ENCODE results near the gene PRMT5. TPM values are rescaled to one million over a fixed set of nuclear protein-coding genes. Genes with fewer than 3 reads are reported as not detected.
A peak's percentile ranks its signal among the peaks of the same experiment; 100 is the strongest.

PRMT5 gene
- total RNA-seq, 4 donors from 2014 or later = 60.7 to 73.8 (median 63.2) TPM

DNA sequence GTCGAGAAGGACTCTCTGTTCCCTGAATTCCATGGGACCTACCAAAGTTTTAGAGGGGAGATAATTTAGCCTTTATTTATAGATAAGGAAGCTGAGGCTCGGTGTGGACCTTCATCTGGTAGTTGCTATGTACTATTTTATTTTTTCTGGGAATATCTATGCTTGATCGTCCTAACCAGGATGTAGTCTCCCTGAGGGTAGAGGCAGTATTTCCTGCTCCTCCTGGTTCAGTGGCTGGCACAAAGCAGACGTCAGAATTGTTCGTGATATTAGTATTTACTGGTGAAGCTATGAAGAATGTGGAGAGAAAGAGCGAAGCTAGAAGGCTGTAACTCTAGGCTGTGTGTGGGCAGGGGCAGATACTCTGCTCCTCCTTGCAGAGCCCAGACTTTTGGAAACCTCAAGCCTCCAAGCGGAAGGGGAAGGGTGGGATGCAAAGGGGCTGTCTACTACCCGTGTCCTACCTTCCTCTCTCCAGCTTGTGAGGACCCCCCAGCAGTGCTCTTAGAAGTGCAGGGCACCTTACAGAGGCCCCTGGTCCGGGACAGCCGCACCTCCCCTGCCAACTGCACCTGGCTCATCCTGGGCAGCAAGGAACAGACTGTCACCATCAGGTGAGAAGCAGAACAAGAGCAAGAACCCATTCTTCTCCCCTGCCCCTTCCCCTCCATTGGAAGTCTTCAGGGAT lies 56.2 kb downstream of the PRMT5 start:
- peak overlapping the region; percentile 83 to 99 (median 91) for H3K4me3 ChIP-seq (replicated peaks in 1 of 3)
- no peaks in the 10 kb centered on the region for H3K27me3 ChIP-seq
- TF ChIP-seq, protein P1, sequence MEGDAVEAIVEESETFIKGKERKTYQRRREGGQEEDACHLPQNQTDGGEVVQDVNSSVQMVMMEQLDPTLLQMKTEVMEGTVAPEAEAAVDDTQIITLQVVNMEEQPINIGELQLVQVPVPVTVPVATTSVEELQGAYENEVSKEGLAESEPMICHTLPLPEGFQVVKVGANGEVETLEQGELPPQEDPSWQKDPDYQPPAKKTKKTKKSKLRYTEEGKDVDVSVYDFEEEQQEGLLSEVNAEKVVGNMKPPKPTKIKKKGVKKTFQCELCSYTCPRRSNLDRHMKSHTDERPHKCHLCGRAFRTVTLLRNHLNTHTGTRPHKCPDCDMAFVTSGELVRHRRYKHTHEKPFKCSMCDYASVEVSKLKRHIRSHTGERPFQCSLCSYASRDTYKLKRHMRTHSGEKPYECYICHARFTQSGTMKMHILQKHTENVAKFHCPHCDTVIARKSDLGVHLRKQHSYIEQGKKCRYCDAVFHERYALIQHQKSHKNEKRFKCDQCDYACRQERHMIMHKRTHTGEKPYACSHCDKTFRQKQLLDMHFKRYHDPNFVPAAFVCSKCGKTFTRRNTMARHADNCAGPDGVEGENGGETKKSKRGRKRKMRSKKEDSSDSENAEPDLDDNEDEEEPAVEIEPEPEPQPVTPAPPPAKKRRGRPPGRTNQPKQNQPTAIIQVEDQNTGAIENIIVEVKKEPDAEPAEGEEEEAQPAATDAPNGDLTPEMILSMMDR (IDR thresholded peaks at IDR 0.05) = no peak
- TF ChIP-seq POLR2A (IDR thresholded peaks at IDR 0.05) = no peak
- intact Hi-C loops (cut with DNase I) = no loop called here
- peaks cover 14 to 28% of the 10 kb centered on the region in 2 donors for H3K4me1 ChIP-seq
- peaks cover 43 to 47% of the 10 kb centered on the region in 2 donors for H3K36me3 ChIP-seq
- H3K27ac ChIP-seq = peak overlapping the region; percentile 96 to 100 (median 97)
- H3K9me3 ChIP-seq = no peaks in the 10 kb centered on the region
- 55% methylated on average over 10 of the region's 10 CpGs for WGBS, 2 donors
- no peak for DNase-seq

DNA sequence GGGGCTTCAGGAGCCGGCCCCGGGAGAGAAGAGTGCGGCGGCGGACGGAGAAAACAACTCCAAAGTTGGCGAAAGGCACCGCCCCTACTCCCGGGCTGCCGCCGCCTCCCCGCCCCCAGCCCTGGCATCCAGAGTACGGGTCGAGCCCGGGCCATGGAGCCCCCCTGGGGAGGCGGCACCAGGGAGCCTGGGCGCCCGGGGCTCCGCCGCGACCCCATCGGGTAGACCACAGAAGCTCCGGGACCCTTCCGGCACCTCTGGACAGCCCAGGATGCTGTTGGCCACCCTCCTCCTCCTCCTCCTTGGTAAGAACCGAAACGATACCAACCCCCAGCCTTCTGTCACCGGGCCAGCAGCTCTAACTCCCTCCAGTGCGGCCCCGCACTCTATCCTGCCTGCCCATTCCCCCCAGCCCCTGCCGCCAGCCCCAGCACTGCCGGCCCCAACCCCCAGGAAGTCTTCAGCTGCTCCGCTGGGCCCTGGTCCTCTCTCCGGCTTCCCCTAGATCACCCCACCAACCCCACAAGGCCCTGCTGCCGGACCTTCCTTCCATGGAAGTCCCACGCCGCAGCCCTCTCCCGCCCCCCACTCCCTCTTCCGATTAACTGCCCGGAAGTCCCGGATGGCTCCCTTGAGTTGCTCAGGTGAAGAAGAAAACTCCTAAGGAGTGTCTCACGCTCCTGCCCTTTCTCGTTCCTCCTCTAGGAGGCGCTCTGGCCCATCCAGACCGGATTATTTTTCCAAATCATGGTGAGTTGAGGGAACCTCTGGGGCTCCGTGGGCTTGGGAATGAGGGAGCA lies 56.9 kb downstream of the PRMT5 start:
- TF ChIP-seq, protein P1 (IDR thresholded peaks at IDR 0.05) = peak; percentile 91 to 99 (median 95)
- peak in 1 of 2 donors; percentile 68 for TF ChIP-seq POLR2A (IDR thresholded peaks at IDR 0.05)
- WGBS, 2 donors = 0 to 1% methylated on average over 14 to 21 of the region's 45 CpGs
- Histone ChIP-seq H3K4me3 (replicated peaks in 1 of 3) (peak overlapping the region; percentile 83 to 99 (median 91)), H3K9me3 (no peaks in the 10 kb centered on the region), H3K36me3 (peaks cover 35 to 39% of the 10 kb centered on the region in 2 donors), H3K27ac (peak overlapping the region; percentile 96 to 100 (median 97)), H3K27me3 (no peaks in the 10 kb centered on the region), H3K4me1 (peaks cover 14 to 28% of the 10 kb centered on the region in 2 donors)
- DNase-seq = peak; percentile 90 to 92
- intact Hi-C loops (cut with DNase I) = no loop called here

DNA sequence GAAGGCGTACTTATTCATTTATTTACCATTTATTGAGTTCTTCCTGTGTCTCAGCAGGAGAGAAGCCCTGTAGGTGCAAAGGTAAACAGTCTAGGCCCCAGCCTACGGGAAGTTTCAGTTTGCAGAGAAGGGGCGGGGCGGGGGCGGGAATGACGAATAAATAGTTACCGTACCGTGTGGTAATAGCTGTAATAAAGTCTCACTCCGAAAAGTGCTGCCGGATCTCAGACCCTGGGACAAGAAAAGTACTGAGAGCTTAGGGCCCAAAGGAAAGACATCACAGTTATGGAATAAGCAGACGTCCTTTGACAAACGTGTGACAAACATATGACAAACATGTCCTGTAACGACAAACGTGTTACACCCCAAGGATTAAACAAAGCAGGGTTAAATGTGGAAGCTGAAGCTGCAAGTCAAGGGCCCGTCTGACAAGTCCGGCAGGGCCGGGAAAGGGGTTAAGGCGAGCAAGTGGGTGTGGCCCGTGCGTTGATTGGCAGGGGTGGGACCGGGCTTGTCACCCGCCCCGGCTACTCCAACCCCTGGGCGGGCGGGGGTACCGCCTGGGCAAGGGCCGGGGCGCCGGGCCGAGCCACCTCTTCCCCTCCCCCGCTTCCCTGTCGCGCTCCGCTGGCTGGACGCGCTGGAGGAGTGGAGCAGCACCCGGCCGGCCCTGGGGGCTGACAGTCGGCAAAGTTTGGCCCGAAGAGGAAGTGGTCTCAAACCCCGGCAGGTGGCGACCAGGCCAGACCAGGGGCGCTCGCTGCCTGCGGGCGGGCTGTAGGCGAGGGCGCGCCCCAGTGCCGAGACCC lies 57.7 kb downstream of the PRMT5 start, which contains the start of gene LRP10:
Gene LRP10, plus strand, starts transcription at position 517 of the 809 bp plus-strand sequence. CDS start 564 bp downstream, outside the sequence.
- H3K36me3 ChIP-seq = peaks cover 28 to 31% of the 10 kb centered on the region in 2 donors
- peaks cover 14 to 28% of the 10 kb centered on the region in 2 donors for H3K4me1 ChIP-seq
- TF ChIP-seq, protein P1 (IDR thresholded peaks at IDR 0.05) = no peak
- peak in 1 of 2 donors; percentile 86 for TF ChIP-seq POLR2A (IDR thresholded peaks at IDR 0.05)
- peak; percentile 97 for DNase-seq
- H3K4me3 ChIP-seq (replicated peaks in 1 of 3) = peak within 1 kb of the TSS; percentile 83 to 99 (median 91)
- no peaks in the 10 kb centered on the region for H3K27me3 ChIP-seq
- no peaks in the 10 kb centered on the region for H3K9me3 ChIP-seq
- WGBS, 2 donors = 1% methylated on average over 18 to 22 of the region's 50 CpGs
- intact Hi-C loops (cut with DNase I) = no loop called here
- H3K27ac ChIP-seq = peak within 1 kb of the TSS; percentile 96 to 100 (median 97)

DNA sequence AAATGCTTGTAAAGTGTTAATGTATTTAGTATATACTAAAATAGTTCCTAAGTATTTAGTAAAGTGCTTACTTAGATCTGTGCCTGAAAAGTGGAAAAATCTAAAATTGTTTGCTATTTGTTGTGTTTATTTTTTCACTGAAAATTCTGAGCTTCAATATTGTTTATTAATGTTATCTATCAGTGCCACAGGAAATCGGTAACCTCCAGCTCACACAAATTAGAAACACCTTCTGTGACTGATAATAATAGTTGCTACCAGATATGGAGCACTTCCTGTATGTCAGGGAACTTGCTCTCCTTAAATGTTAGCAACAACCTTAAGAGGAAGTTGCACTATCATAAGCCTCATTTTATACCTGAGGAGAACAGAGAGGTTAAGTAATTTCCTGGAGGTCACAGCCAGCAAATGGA lies 58.4 kb downstream of the PRMT5 start:
- Histone ChIP-seq H3K27me3 (no peaks in the 10 kb centered on the region), H3K4me1 (peaks cover 14 to 28% of the 10 kb centered on the region in 2 donors), H3K36me3 (peaks cover 22 to 25% of the 10 kb centered on the region in 2 donors), H3K4me3 (replicated peaks in 1 of 3) (peak overlapping the region in 1 of 3 donors; percentile 99), H3K27ac (peak overlapping the region; percentile 96 to 100 (median 97)), H3K9me3 (no peaks in the 10 kb centered on the region)
- intact Hi-C loops (cut with DNase I) = no loop called here
- DNase-seq = no peak
- WGBS, 2 donors = 6 to 11% methylated on average over 1 of the region's 1 CpG
- TF ChIP-seq, protein P1 (IDR thresholded peaks at IDR 0.05) = no peak
- no peak for TF ChIP-seq POLR2A (IDR thresholded peaks at IDR 0.05)

Other genes starting within 250 kb of the PRMT5 start
- 100 to 1,000 TPM; 104 to 131 (median 117) TPM for gene OXA1L, start 162.7 kb downstream of the PRMT5 start, total RNA-seq
- 10 to 100 TPM in 3 of 4 donors, 1 to 10 TPM in 1; 8.4 to 15.1 (median 13.7) TPM for gene SLC7A7, start 113.9 kb downstream of the PRMT5 start, total RNA-seq
- 100 to 1,000 TPM in 2 of 4 donors, 10 to 100 TPM in 2; 43.7 to 166 (median 76.3) TPM for gene MRPL52, start 99.5 kb downstream of the PRMT5 start, total RNA-seq
- gene MMP14, start 92.8 kb downstream of the PRMT5 start, total RNA-seq = 100 to 1,000 TPM in 1 of 4 donors, 10 to 100 TPM in 3; 59.7 to 119 (median 88.5) TPM
- gene LRP10, start 57.6 kb downstream of the PRMT5 start, total RNA-seq = 100 to 1,000 TPM; 107 to 143 (median 121) TPM
- gene REM2, start 46.2 kb downstream of the PRMT5 start, total RNA-seq = 1 to 10 TPM in 1 of 4 donors, under 1 TPM in 2, not detected in 1; 0.54 to 1.2 (median 0.89) TPM
- 1,000 to 10,000 TPM in 2 of 4 donors, 100 to 1,000 TPM in 2; 157 to 1,409 (median 683) TPM for gene RBM23, start 10.2 kb downstream of the PRMT5 start, total RNA-seq
- 10 to 100 TPM; 25.7 to 40.8 (median 40.0) TPM for gene HAUS4, start 27.7 kb upstream of the PRMT5 start, total RNA-seq
- gene AJUBA, start 53.2 kb upstream of the PRMT5 start, total RNA-seq = 10 to 100 TPM; 18.4 to 40.5 (median 34.8) TPM
- gene C14orf93, start 80.8 kb upstream of the PRMT5 start, total RNA-seq = 10 to 100 TPM; 11.6 to 20.6 (median 15.4) TPM
- gene PSMB5, start 105.5 kb upstream of the PRMT5 start, total RNA-seq = 100 to 1,000 TPM in 2 of 4 donors, 10 to 100 TPM in 2; 75.7 to 215 (median 113) TPM
- not detected for gene PSMB11, start 112.8 kb upstream of the PRMT5 start, total RNA-seq
- 1 to 10 TPM; 2.9 to 7.8 (median 5.6) TPM for gene CDH24, start 128.1 kb upstream of the PRMT5 start, total RNA-seq
- gene ACIN1, start 165.8 kb upstream of the PRMT5 start, total RNA-seq = 100 to 1,000 TPM; 143 to 195 (median 152) TPM
- 10 to 100 TPM; 21.3 to 37.1 (median 28.9) TPM for gene C14orf119, start 166.1 kb upstream of the PRMT5 start, total RNA-seq
- gene CIROP, start 175.6 kb upstream of the PRMT5 start, total RNA-seq = under 1 TPM in 1 of 4 donors, not detected in 3; 0.11 TPM
- not detected for gene CEBPE, start 189.9 kb upstream of the PRMT5 start, total RNA-seq